ENCODE data around the gene COA5.

Gene COA5

DNA sequence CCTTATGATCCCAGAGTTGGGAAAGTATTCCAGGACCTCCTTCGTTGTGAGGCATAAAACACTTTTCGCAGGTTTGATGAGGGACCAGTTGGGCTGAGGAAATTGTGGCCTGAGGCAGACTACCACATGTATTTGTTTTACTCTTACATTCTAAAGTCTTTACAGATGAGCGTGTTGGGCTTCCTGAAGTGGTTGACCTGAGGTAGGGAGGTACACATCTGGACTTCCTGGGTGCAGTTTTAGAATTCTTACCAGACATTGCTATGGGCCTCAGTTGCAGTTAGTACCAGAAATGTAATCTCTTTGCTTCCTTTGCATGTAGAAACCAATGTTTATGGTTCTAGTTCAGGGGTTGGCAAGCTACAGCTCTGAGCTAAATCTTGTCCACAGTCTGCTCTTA is 48.7 kb downstream of the COA5 start:
- H3K4me3 ChIP-seq (ENCODE audit: low read length): no peak overlapping the region
- TF ChIP-seq ZNF274 (IDR thresholded peaks at IDR 0.05; ENCODE audit: low read depth, low read length): no peak

DNA sequence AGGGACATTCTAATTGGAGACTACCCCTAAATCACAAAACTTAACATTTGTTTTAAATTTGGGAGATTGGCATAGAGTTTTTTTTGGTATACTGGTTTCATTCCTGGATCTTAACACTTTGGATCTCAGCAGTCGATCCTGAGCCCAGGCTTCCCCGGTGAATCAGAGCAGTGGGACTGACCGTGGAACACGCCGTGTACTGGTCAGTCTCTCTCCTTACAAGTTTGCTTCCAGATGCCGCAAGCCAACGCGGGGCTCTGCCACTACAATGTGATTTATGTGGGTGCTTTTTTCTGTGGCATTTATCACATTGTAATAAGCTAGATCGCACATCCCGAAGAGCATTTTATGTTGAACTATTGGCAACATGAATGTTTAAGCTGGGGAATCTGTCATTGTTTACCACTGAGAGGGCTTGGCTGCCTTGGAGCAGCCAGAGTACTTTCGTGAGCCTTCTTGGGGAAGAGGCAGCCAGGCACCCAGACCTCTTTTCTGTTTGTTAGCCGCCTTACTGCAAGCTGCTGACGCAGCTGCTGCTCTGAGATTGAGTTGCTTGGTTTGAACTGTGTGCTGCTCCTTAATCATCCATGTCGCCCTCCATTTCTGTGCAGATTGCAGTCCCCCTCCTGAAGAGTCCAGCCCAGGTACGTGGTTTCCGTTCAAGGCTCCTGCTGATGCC is 49.3 kb downstream of the COA5 start:
- TF ChIP-seq ZNF274 (IDR thresholded peaks at IDR 0.05; ENCODE audit: low read depth, low read length): no peak
- H3K4me3 ChIP-seq (ENCODE audit: low read length): no peak overlapping the region

DNA sequence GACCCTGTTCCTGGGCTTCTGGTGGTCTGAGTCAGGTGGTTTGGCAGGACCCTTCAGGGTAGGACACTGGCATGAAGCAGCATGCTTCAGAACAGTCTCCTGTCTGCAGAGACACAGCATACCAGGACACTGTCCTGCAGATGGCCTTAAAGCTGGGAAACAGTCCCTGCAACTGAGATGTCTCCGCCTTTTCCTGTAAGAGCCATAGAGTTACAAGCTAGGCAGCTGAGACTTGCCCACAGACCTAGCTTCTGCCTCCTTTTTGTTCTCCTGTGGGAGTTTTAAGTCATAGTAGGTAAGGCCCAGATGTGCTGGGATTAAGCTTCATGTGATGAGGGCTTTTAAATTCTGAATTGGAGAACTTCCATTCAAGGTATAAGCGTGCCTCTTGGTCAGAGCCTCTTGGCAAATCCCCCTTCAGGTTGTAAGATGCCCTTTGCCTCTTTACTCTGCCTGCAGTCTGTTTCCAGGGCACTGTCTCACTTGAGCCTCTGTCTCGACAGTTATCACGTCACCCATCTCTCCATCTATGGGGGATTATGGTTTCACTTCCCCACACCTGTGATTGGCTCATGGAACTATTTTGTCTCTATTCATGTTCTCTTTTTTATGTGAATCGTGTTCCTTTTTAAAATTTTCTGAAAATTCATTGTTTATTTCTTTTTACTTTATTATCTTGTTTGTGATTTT is 51.8 kb downstream of the COA5 start:
- no peak overlapping the region for H3K4me3 ChIP-seq (ENCODE audit: low read length)
- no peak for TF ChIP-seq ZNF274 (IDR thresholded peaks at IDR 0.05; ENCODE audit: low read depth, low read length)

DNA sequence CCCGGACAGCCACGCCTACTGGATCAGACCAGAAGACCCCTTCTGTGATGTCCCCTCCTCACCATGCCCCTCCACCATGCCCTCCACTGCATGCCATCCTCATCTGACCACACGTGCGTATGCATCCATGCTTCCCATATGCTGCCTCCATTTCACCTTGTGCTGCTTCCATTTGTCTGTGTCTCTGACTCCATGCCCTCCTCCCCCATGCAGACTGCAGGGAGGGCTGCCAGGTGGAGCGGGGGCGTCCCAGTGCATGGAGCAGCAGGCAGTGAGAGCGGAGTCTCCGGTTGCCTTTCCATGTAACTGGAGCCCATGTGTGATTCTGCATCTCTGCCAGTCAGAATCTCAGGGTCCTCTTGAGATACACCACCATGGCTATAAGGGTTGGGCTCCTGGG is 52.6 kb downstream of the COA5 start:
- H3K4me3 ChIP-seq (ENCODE audit: low read length): no peak overlapping the region
- TF ChIP-seq ZNF274 (IDR thresholded peaks at IDR 0.05; ENCODE audit: low read depth, low read length): no peak

GRCh38 chr2:98554116-98554861 is 54.0 kb downstream of the COA5 start:
- H3K4me3 ChIP-seq (ENCODE audit: low read length): no peak overlapping the region
- no peak for TF ChIP-seq ZNF274 (IDR thresholded peaks at IDR 0.05; ENCODE audit: low read depth, low read length)

DNA sequence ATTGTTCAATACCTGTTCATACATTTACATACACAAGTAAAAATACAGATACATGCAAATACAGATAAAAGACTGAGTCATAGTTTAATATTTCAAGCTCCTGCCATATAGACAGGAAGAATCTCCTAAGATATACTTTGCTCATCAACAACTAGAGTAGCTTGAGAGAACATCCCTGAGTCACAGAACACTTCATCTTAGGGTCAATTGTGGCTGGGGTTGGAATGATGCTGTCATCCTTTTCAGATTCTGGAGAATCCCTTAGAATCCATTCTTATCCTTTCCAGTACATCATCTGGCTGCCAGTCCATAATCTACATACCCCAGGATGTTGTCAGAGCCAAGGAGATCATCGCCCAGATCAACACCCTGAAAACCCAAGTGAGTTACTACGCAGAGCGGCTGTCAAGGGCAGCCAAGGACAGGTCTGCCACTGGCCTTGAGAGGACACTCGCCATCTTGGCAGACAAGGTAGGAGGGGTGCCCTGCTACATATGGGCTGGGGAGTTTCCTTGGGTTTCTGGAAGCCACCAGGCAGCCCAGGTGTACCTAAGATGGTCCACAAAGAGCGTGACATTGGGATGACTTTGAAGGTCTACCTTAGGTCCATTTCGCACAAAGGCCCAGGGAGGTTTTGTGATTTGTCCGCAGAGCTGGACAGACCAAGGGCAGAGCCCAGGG is 55.7 kb downstream of the COA5 start:
- TF ChIP-seq ZNF274 (IDR thresholded peaks at IDR 0.05; ENCODE audit: low read depth, low read length): no peak
- H3K4me3 ChIP-seq (ENCODE audit: low read length): no peak overlapping the region

DNA sequence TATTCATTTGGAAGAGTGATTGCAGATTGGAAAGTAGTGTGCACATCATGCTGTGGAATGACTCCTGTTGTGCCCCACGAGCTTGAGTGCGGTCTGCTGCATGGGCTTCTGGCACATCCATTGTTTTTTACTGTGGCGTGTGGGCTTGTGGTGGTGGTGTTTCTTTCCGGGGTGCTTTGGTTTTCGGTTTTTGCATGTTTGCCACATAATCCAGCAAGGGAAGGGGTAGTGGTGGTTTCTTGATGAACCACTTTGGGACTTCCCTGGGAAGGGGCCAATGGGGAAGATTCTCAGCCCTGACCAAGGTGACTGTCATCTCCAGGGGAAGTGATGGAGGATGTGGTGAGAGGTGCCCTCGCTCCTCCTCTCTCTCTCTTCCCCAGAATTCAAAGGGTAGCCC is 57.0 kb downstream of the COA5 start:
- no peak for TF ChIP-seq ZNF274 (IDR thresholded peaks at IDR 0.05; ENCODE audit: low read depth, low read length)
- H3K4me3 ChIP-seq (ENCODE audit: low read length): no peak overlapping the region

GRCh38 chr2:98550165-98550564 is 58.1 kb downstream of the COA5 start:
- no peak for TF ChIP-seq ZNF274 (IDR thresholded peaks at IDR 0.05; ENCODE audit: low read depth, low read length)
- no peak overlapping the region for H3K4me3 ChIP-seq (ENCODE audit: low read length)

Measured in GM08714 (cell line).